CD4-positive, alpha-beta T cell treated with Interleukin-12 subunit alpha and Interleukin-12 subunit beta, for 1 hour (primary cell): ENCODE results near the gene PTPRQ.
"Not testable (repeated sequence)": the region's sequence is repeated elsewhere in the genome, so short reads cannot be mapped to it uniquely, and the experiment has no call there.

Source experiments
- DNase-seq: peaks from one replicate; pipeline ENCODE4 v3.0.0-alpha.2; 2020

Gene PTPRQ

GRCh38 chr12:80659512-80660063 is 215.6 kb downstream of the PTPRQ start:
- DNase-seq, result no peak

GRCh38 chr12:80662586-80662985 is 218.6 kb downstream of the PTPRQ start:
- DNase-seq, result no peak

- DNase-seq, result no peak
Observed at GRCh38 chr12:80670214-80670613, 226.2 kb downstream of the PTPRQ start.

GRCh38 chr12:80676042-80676636 is 232.1 kb downstream of the PTPRQ start:
- DNase-seq, result not testable (repeated sequence)

- DNase-seq, result no peak
Observed at GRCh38 chr12:80676856-80677255, 232.8 kb downstream of the PTPRQ start.

- DNase-seq, result no peak
Observed at GRCh38 chr12:80677994-80678393, 234.0 kb downstream of the PTPRQ start.

- no peak for DNase-seq
Observed at GRCh38 chr12:80679346-80680131, 235.5 kb downstream of the PTPRQ start.

- DNase-seq, result no peak
Observed at GRCh38 chr12:80681287-80681686, 237.3 kb downstream of the PTPRQ start.

- DNase-seq, result no peak
Observed at GRCh38 chr12:80681786-80682185, 237.8 kb downstream of the PTPRQ start.

GRCh38 chr12:80684077-80684495 is 240.1 kb downstream of the PTPRQ start:
- no peak for DNase-seq

GRCh38 chr12:80690090-80690489 is 246.1 kb downstream of the PTPRQ start:
- DNase-seq, result no peak

GRCh38 chr12:80690513-80690912 is 246.5 kb downstream of the PTPRQ start:
- DNase-seq, result no peak

GRCh38 chr12:80692114-80692513 is 248.1 kb downstream of the PTPRQ start:
- DNase-seq, result no peak

GRCh38 chr12:80697270-80697887 is 253.3 kb downstream of the PTPRQ start:
- no peak for DNase-seq

- no peak for DNase-seq
Observed at GRCh38 chr12:80698256-80698655, 254.2 kb downstream of the PTPRQ start.

- DNase-seq, result no peak
Observed at GRCh38 chr12:80698847-80699542, 255.0 kb downstream of the PTPRQ start.

GRCh38 chr12:80700327-80700726 is 256.3 kb downstream of the PTPRQ start:
- no peak for DNase-seq

GRCh38 chr12:80701388-80701787 is 257.4 kb downstream of the PTPRQ start:
- DNase-seq, result no peak

- no peak for DNase-seq
Observed at GRCh38 chr12:80702889-80703805, 259.1 kb downstream of the PTPRQ start.

GRCh38 chr12:80704420-80704819 is 260.4 kb downstream of the PTPRQ start:
- no peak for DNase-seq

GRCh38 chr12:80707126-80707829 is 263.2 kb downstream of the PTPRQ start, which contains the start of gene MYF6:
Gene MYF6 (plus strand): TSS chr12:80707634. CDS start chr12:80707720, 86 bp downstream.
- no peak for DNase-seq
